Spleen (tissue), 11 donors: Measurements from ENCODE around the gene DDX54. TPM values are rescaled to one million over a fixed set of nuclear protein-coding genes. Genes with fewer than 3 reads are reported as not detected.

Experiments
- DNase-seq: peaks from one replicate; pipeline ENCODE4 v3.0.0-alpha.2; 2020
- H3K27ac ChIP-seq, 8 donors: fragments of 200-600 bp; sonication (generic) in 7 of 8; 1 replicate in 4 of 8; 2 replicates in 4 of 8; pipeline versions ENCODE4 v1.5.0 to v1.8.0; 2016 to 2021; ENCODE audit warnings: inconsistent platforms in 4 of 8, mild to moderate bottlenecking in 4 of 8, moderate library complexity in 1 of 8
- H3K27me3 ChIP-seq, 7 donors: fragments of 200-600 bp; sonication (generic) in 6 of 7; replicated peaks in 1 of 7; 1 replicate in 4 of 7; 2 replicates in 3 of 7; pipeline versions ENCODE4 v1.5.0 to v1.8.0; 2016 to 2021; ENCODE audit warnings: inconsistent platforms in 3 of 7, mild to moderate bottlenecking in 1 of 7
- H3K36me3 ChIP-seq, 6 donors: fragments of 200-600 bp; sonication (generic) in 5 of 6; 1 replicate in 4 of 6; 2 replicates in 2 of 6; pipeline versions ENCODE4 v1.5.0 to v1.8.0; 2016 to 2021; ENCODE audit warnings: inconsistent platforms in 2 of 6
- H3K4me1 ChIP-seq, 6 donors: fragments of 200-600 bp; sonication (generic) in 5 of 6; 1 replicate in 3 of 6; 2 replicates in 3 of 6; pipeline versions ENCODE4 v1.5.0 to v1.8.0; 2016 to 2021; ENCODE audit warnings: inconsistent platforms in 3 of 6
- H3K4me3 ChIP-seq, 8 donors: fragments of 200-600 bp; sonication (generic) in 7 of 8; 1 replicate in 4 of 8; 2 replicates in 4 of 8; pipeline versions ENCODE4 v1.5.0 to v1.8.0; 2016 to 2021; ENCODE audit warnings: inconsistent platforms in 4 of 8, mild to moderate bottlenecking in 4 of 8, moderate library complexity in 2 of 8
- H3K9me3 ChIP-seq, 8 donors: fragments of 200-600 bp; sonication (generic) in 7 of 8; 1 replicate in 4 of 8; 2 replicates in 4 of 8; pipeline versions ENCODE4 v1.5.0 to v1.8.0; 2016 to 2021; ENCODE audit warnings: inconsistent platforms in 4 of 8
- CTCF ChIP-seq, 11 experiments: fragments of 200-600 bp in 7 of 11; fragments of 450-650 bp in 4 of 11; sonication (generic) in 4 of 11; IDR thresholded peaks in 8 of 11; conservative IDR thresholded peaks in 3 of 11; 1 replicate in 7 of 11; 2 replicates in 4 of 11; pipeline versions ENCODE4 v1.4.0 to v1.8.0; 2016 to 2021; ENCODE audit warnings: antibody characterized with exemption in 11 of 11, inconsistent platforms in 4 of 11, mild to moderate bottlenecking in 1 of 11
- POLR2A ChIP-seq, 3 donors: fragments of 450-650 bp; IDR thresholded peaks; one replicate each; pipeline ENCODE4 v1.5.1; 2017; ENCODE audit warnings: antibody characterized with exemption in 3 of 3, mild to moderate bottlenecking in 1 of 3
- POLR2AphosphoS5 ChIP-seq, 3 donors: sonication (generic); formaldehyde crosslinking; IDR thresholded peaks; one replicate each; pipeline ENCODE4 v1.5.1; 2017; ENCODE audit warnings: antibody characterized with exemption in 3 of 3
- WGBS, 5 donors: extraction: QIAGEN DNeasy Blood & Tissue Kit in 3 of 5; methylation state at CpG; one replicate each; pipeline versions ENCODE4 v1.1.5 to v1.1.7; 2013 to 2018; 5-methylcytosine and 5-hydroxymethylcytosine counted together
- intact Hi-C: fragments of 100-400 bp; cut with DNase I; formaldehyde crosslinking; loops from one replicate; pipeline ENCODE4 v1.15.0; 2023; ENCODE audit warnings: low total_unique reads
- polyA plus RNA-seq, 3 donors: library from polyadenylated mRNA; stranded (reverse); fragments of 200-250 nt; gene quantifications; one replicate each; pipeline ENCODE4 v1.2.1, GENCODE V29; 2013
- total RNA-seq, 7 donors: library from RNA; depleted of rRNA in 3 of 7; stranded (reverse); fragments of >200 nt in 3 of 7; fragmentation: NEBNext Ultra II Directional in 4 of 7; extraction: Animal tissue kit (Norgen Biotek cat#: 25700) in 4 of 7; gene quantifications; one replicate each; pipeline versions ENCODE4 v1.1.0 to v1.2.1, GENCODE V29; 2016 to 2021
- donor health status: healthy with polysubstance abuse.
- donor health status: DM: no; HTN: no; CAD: no; lungs with moderate emphysema.
- donor health status: DM: no; HTN: no; CAD: no.
- donor health status: Bipolar disorder and iron deficiency.
- donor health status: healthy.
- donor health status: DM: no; HTN: no; CAD: no.
- donor health status: DM: yes; HTN: yes; CAD: no.

Gene DDX54
- total and polyA plus RNA-seq, 10 donors: 44.4 to 80.3 (median 60.3) TPM

- no peak for TF ChIP-seq POLR2AphosphoS5 (IDR thresholded peaks at IDR 0.05)
- no peak for TF ChIP-seq CTCF (IDR thresholded peaks at IDR 0.05 in 8 of 11, conservative IDR thresholded peaks at IDR 0.05 in 3 of 11)
- no peak for TF ChIP-seq POLR2A (IDR thresholded peaks at IDR 0.05)
- no peaks in the 10 kb centered on the region for H3K9me3 ChIP-seq
- H3K36me3 ChIP-seq: peaks cover 24 to 100% (median 100%) of the 10 kb centered on the region in 6 donors
- intact Hi-C loops: loop anchor here (5.0 kb wide), 1 partner anchor 122 kb away; no protein-coding TSS in a partner anchor
- DNase-seq: no peak
- H3K4me3 ChIP-seq: no peak overlapping the region
- peaks cover 0 to 28% (median 20%) of the 10 kb centered on the region in 6 donors for H3K4me1 ChIP-seq
- no peak overlapping the region for H3K27ac ChIP-seq
- H3K27me3 ChIP-seq: no peaks in the 10 kb centered on the region
- WGBS, 5 donors: 95 to 98% (median 98%) methylated on average over 11 to 13 of the region's 13 CpGs
Observed at GRCh38 chr12:113169697-113170096, 15.6 kb downstream of the DDX54 start.

DNA sequence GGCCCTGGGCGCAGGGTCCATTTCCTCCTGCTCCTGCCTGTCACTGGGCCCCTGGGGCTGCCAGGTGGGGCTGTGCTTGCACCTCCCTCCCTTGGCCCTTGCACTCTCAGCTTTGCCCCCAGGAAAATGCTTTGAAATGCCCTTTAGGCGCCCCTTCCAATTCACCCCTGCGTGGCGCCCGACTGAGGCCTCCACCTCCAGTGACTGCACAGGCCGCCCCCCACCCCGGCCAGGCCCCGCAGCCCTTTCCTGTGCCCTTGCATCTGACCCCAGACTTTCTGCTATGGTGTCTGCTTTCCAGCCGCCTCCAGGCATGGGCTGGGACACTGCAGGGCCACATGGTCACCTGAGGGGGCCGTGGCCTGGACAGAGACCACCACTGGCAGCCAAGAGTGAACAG is 17.4 kb downstream of the DDX54 start:
- H3K4me3 ChIP-seq: no peak overlapping the region
- H3K4me1 ChIP-seq: peaks cover 0 to 10% (median 2%) of the 10 kb centered on the region in 6 donors
- no peak overlapping the region for H3K27ac ChIP-seq
- 93 to 98% (median 95%) methylated on average over 9 to 10 of the region's 10 CpGs for WGBS, 5 donors
- H3K9me3 ChIP-seq: no peaks in the 10 kb centered on the region
- intact Hi-C loops: no loop called here
- no peak for DNase-seq
- no peak for TF ChIP-seq CTCF (IDR thresholded peaks at IDR 0.05 in 8 of 11, conservative IDR thresholded peaks at IDR 0.05 in 3 of 11)
- peak in 1 of 3 donors; percentile 38 for TF ChIP-seq POLR2AphosphoS5 (IDR thresholded peaks at IDR 0.05)
- H3K36me3 ChIP-seq: peaks cover 22 to 100% (median 100%) of the 10 kb centered on the region in 6 donors
- no peaks in the 10 kb centered on the region for H3K27me3 ChIP-seq

DNA sequence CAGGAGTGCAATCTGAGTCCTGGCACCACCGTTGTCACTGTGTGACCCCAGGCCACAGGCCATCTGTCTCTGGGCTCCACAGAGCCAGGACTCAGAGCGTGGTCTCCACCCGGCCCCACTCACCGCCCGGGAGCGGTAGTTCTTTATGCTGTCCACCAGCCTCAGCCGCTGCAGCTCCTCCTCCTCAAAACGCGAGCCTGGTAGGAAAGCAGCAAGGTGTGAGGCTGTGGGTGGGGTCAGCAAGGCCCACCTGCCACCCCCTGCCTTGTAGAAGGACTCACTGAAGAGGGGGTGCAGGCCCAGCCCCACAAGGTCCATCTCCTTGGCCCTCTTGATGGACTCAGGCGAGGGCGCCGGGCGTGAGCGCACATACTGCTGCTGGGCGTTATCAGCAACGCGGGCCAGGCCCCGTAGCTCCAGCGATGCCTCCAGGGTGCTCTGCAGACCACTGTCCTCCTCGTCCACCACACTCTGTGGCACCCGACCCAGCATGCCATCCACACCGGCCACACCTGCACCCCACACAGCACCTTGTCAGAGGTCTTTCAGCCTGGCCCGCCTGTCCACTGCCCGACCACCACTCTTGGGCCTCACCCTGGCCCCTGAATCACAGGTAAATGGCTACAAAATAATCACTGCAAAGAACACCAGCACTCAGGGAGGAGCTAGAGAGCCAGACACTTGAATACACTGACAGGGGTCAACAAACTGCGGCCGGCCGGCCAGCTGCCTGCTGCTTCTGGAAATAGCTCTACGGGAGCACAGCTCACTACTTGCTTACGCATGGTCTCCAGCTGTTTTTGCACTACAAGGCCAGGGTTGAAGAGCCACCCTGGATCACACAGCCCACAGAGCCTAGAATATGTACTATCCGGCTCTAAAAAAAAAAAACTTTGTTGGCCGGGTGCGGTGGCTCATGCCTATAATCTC is 19.5 kb downstream of the DDX54 start:
- Histone ChIP-seq H3K27me3 (no peaks in the 10 kb centered on the region), H3K9me3 (no peaks in the 10 kb centered on the region), H3K4me1 (no peaks in the 10 kb centered on the region), H3K36me3 (peaks cover 10 to 100% (median 98%) of the 10 kb centered on the region in 6 donors), H3K4me3 (no peak overlapping the region), H3K27ac (no peak overlapping the region)
- 88 to 96% (median 95%) methylated on average over 18 to 32 of the region's 32 CpGs for WGBS, 5 donors
- DNase-seq: no peak
- TF ChIP-seq POLR2A (IDR thresholded peaks at IDR 0.05) (no peak), CTCF (IDR thresholded peaks at IDR 0.05 in 8 of 11, conservative IDR thresholded peaks at IDR 0.05 in 3 of 11) (no peak), POLR2AphosphoS5 (IDR thresholded peaks at IDR 0.05) (peak in 1 of 3 donors; percentile 46)
- intact Hi-C loops: no loop called here

- TF ChIP-seq POLR2A (IDR thresholded peaks at IDR 0.05): no peak
- no peak for TF ChIP-seq CTCF (IDR thresholded peaks at IDR 0.05 in 8 of 11, conservative IDR thresholded peaks at IDR 0.05 in 3 of 11)
- peak in 1 of 3 donors; percentile 30 for TF ChIP-seq POLR2AphosphoS5 (IDR thresholded peaks at IDR 0.05)
- no peaks in the 10 kb centered on the region for H3K9me3 ChIP-seq
- no peak overlapping the region for H3K4me3 ChIP-seq
- WGBS, 5 donors: 96 to 100% (median 97%) methylated on average over 13 of the region's 13 CpGs
- no peak for DNase-seq
- H3K27ac ChIP-seq: no peak overlapping the region
- intact Hi-C loops: no loop called here
- H3K27me3 ChIP-seq: no peaks in the 10 kb centered on the region
- no peaks in the 10 kb centered on the region for H3K4me1 ChIP-seq
- H3K36me3 ChIP-seq: peaks cover 8 to 100% (median 99%) of the 10 kb centered on the region in 6 donors
Observed at GRCh38 chr12:113164014-113164413, 21.3 kb downstream of the DDX54 start.
